GM12891 (cell line): ENCODE measurements around the gene SELENOS.

Source experiments
- DNase-seq: peaks from one replicate; pipeline ENCODE4 v3.0.0; 2011; ENCODE audit warnings: low spot score; ENCODE audit not compliant: insufficient read length
- FAIRE-seq: peaks from 2 replicates; lab custom pipeline; 2011; peaks lifted over from hg19 to GRCh38; lab: Jason Lieb, UNC
- PAX5 ChIP-seq: IDR thresholded peaks from 2 replicates; pipeline ENCODE4 v1.6.1; 2011; ENCODE audit warnings: low read length, moderate library complexity, mild to moderate bottlenecking; ENCODE audit not compliant: insufficient read depth, severe bottlenecking
- POLR2A ChIP-seq: IDR thresholded peaks from 2 replicates; pipeline ENCODE4 v1.6.1; 2011; ENCODE audit warnings: low read depth, low read length, control low read depth
- POLR2AphosphoS5 ChIP-seq: IDR thresholded peaks from 2 replicates; pipeline ENCODE4 v1.6.1; 2011; ENCODE audit warnings: low read depth, low read length, control low read depth
- POU2F2 ChIP-seq: IDR thresholded peaks from 2 replicates; pipeline ENCODE4 v1.6.1; 2011; ENCODE audit warnings: low read depth, mild to moderate bottlenecking, control low read depth, low read length, moderate library complexity
- SPI1 ChIP-seq: IDR thresholded peaks from 2 replicates; pipeline ENCODE4 v1.6.1; 2011; ENCODE audit warnings: low read depth, low read length, control low read depth
- TAF1 ChIP-seq: IDR thresholded peaks from 2 replicates; pipeline ENCODE4 v1.6.1; 2011; ENCODE audit warnings: low read depth, low read length, control low read depth

Gene SELENOS

DNA sequence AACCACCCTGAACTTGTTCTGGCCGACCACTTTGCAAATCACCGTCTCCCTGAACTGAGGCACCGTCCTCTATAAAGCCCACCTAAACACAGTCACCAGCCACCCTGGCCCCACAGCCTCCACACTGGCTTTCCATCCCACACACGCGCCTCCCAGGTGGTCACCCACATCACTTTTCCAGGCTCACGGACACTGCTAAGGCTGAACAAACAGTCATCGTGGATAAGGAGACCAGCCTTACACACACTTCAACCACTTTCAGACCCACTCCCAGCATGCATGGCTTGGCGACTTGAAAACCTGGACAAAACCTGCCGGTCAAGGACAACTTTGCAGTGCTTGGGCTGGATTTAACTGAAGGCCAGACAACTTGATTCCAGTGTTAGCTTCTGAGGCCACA lies 33.9 kb downstream of the SELENOS start:
- no peak for TF ChIP-seq SPI1
- no peak for TF ChIP-seq TAF1
- TF ChIP-seq POU2F2 = no peak
- no peak for TF ChIP-seq POLR2AphosphoS5
- TF ChIP-seq PAX5 = no peak
- TF ChIP-seq POLR2A = no peak
- DNase-seq = no peak
- FAIRE-seq = peak; percentile 28

DNA sequence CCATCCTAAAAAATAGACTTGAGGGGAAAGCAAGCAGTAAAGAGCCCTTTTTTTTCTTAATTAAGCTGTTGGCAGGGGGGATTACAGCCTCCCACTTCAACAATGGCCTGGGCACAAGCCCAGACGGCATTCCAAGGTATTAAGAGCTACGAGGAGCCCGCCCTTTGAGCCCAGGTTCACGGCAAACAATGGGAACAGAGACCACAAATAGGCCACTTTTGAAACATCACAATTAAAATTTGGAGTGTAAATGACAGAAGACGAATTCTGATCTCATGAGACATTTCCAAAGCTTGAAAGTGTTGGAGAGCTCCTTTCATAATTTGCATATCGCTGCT lies 34.3 kb downstream of the SELENOS start:
- FAIRE-seq (no peak), DNase-seq (no peak)

DNA sequence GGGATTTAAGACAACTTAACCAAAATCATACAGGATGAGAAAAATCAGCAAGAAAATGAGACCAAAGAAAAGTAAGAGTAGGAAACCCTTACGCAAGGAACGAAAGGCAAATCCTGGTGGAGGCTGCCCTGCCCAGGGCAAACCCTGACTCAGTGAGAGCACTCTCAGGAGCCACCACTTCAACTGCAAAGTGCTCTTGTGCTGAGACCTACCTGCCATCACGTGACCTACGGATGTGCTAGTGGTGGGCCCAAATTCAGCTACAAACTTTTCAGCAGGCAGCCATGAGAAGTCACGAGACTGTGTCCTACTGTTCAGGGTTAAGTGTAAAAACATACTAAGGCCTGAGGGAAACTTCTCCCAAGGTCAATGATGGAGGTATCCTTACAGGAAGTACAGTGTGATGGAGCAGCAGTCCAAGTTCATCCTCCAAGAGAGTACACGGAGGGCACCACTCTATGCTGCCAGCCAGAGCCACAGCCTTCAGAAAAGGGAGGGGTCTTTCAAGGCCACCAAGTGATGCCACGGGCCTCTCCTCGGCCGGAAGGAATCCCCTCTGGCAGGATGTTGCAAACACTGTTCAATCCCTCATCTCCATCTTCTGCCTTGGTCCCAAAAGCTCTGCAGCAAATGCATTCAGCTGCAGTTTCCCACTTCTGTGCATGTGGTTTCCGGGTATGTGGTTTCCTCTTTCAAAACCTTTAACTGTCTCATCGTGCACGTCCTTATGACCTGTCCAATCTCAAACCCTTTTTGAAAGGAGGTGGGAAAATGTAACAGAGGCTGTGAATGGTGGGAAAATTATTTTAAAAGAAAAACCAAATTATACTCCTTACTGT lies 34.9 kb downstream of the SELENOS start:
- FAIRE-seq (peak; percentile 92), DNase-seq (no peak)
- TF ChIP-seq TAF1 = no peak
- TF ChIP-seq PAX5 = no peak
- peak; percentile 85 for TF ChIP-seq SPI1
- no peak for TF ChIP-seq POLR2A
- TF ChIP-seq POU2F2 = peak; percentile 56; the same call in 1 of the 2 replicates
- TF ChIP-seq POLR2AphosphoS5 = no peak

More for the DNA sequence above, 34.3 kb downstream of the SELENOS start:
- TF ChIP-seq POLR2A (no peak), PAX5 (no peak), SPI1 (no peak), POLR2AphosphoS5 (no peak), TAF1 (no peak), POU2F2 (no peak)

- FAIRE-seq (peak; percentile 5), DNase-seq (no peak)
- TF ChIP-seq POLR2A = no peak
- no peak for TF ChIP-seq POU2F2
- no peak for TF ChIP-seq SPI1
- no peak for TF ChIP-seq PAX5
- no peak for TF ChIP-seq TAF1
- TF ChIP-seq POLR2AphosphoS5 = no peak
Measured at GRCh38 chr15:101240358-101240757, 36.9 kb downstream of the SELENOS start.

- peak; percentile 62 for FAIRE-seq
- no peak for TF ChIP-seq POLR2A
- TF ChIP-seq POLR2AphosphoS5 = no peak
- no peak for TF ChIP-seq TAF1
- TF ChIP-seq POU2F2 = no peak
- TF ChIP-seq PAX5 = no peak
- no peak for TF ChIP-seq SPI1
- DNase-seq = no peak
Measured at GRCh38 chr15:101239724-101240136, 37.6 kb downstream of the SELENOS start.

GRCh38 chr15:101237251-101237650 lies 40.0 kb downstream of the SELENOS start:
- no peak for TF ChIP-seq TAF1
- TF ChIP-seq POLR2A = no peak
- no peak for TF ChIP-seq SPI1
- no peak for TF ChIP-seq PAX5
- TF ChIP-seq POU2F2 = no peak
- no peak for TF ChIP-seq POLR2AphosphoS5
- no peak for DNase-seq
- no peak for FAIRE-seq

- TF ChIP-seq POLR2A (no peak), PAX5 (no peak), SPI1 (no peak), TAF1 (no peak), POLR2AphosphoS5 (no peak), POU2F2 (no peak)
- FAIRE-seq (no peak), DNase-seq (no peak)
Measured at GRCh38 chr15:101233651-101234280, 43.5 kb downstream of the SELENOS start.

DNA sequence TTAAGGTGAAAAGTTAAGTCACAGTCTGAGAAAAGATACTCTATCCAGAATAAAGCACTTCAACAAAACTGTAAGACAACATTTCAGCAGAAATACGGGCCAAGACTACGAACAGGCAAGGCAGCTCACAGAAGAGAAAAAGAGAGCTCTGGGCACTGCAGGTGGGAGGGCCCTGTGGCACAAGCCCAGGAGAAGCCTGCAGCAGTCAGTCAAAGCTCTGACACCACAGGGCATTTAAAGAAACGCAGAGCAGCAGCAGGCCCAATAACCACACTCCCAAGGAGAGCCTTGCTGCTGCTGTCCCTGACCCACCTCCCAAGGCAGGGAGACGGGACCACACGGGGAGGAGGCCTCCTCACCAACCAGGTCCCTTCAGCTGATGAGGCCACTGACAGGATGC lies 44.6 kb downstream of the SELENOS start:
- TF ChIP-seq POU2F2 (no peak), SPI1 (no peak), POLR2A (no peak), POLR2AphosphoS5 (no peak), TAF1 (no peak), PAX5 (no peak)
- no peak for DNase-seq
- FAIRE-seq = no peak

GRCh38 chr15:101228313-101228712 lies 49.0 kb downstream of the SELENOS start:
- FAIRE-seq = no peak

More at GRCh38 chr15:101228313-101228712, 49.0 kb downstream of the SELENOS start:
- TF ChIP-seq PAX5 = no peak
- no peak for TF ChIP-seq SPI1
- TF ChIP-seq POLR2A = no peak
- TF ChIP-seq TAF1 = no peak
- TF ChIP-seq POLR2AphosphoS5 = no peak
- TF ChIP-seq POU2F2 = no peak
- DNase-seq = no peak
